Measurements from ENCODE around the gene CDH2.
A peak's percentile ranks its signal among the peaks of the same experiment; 100 is the strongest.

Gene CDH2

DNA sequence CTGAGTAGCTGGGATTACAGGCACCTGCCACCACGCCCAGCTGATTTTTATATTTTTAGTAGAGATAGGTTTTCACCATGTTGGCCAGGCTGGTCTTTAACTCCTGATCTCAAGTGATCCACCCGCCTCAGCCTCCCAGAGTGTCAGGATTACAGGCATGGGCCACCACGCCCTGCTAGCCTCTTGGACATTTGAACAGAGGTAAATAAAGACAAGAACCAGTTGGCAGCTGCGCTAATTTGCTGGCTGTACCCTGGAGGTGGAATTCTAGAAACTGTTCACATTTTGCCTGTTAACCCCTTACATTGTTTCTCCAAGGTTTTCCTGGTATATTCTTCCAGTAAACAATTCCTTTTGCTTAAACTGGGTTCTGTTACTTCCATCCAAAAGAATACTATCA, 132.9 kb downstream of the CDH2 start:
- no peak for DNase-seq (ENCODE audit: low spot score)

DNA sequence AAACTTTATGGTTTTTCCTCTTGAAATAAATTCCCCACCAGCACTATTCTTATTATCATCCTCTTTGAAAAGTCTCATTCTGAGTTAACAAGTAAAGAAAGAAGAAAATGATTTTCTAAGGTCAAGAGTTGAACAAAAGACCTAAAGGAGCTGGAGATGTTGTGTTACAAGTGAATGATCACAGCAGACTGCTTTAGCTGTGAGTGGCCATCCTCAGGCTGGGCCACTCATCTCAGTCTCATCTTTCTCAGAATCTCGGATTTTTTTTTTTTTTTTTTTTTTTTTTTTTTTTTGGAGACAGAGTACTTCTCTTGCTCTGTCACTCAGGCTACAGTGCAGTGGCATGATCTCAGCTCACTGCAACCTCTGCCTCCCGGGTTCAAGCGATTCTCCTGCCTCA, 133.3 kb downstream of the CDH2 start:
- DNase-seq (ENCODE audit: low spot score): peak; percentile 83

DNA sequence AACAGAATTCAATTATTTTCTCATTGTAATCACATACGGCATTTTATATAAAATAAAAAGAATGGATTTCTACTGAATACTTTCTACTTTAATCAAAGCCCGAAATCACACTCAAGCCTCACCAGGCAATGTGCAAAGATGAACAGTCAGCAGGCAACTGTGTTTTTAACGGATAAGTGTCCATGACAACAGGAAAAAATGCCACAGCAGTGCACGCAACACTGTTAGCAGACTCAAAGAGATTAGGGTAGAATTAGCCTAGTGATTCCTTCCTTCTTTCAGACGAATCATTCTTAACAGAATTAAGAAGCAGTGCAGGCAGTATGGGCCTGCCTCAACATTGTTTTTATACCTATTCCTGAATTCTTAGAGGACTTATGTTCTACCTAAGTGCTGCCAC, 135.6 kb downstream of the CDH2 start:
- DNase-seq (ENCODE audit: low spot score): peak; percentile 75

DNA sequence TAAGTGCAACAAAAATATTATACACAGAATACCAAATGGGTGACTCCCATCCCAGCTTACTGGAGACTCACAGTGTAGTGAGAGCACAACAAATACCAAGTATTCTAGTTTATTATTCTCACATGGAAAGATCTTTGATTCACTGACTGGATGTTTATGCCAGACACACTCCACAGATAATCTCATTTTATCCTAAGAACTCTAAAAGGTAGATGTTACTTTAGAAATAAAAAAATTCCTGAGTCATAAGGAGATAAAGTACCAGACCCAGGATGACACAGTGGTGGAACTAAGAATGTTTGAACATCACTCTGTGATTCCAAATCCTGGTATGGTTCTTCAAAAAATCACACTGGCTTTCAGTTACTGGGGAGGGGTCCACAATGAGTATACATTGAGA, 136.2 kb downstream of the CDH2 start:
- DNase-seq (ENCODE audit: low spot score): no peak

DNA sequence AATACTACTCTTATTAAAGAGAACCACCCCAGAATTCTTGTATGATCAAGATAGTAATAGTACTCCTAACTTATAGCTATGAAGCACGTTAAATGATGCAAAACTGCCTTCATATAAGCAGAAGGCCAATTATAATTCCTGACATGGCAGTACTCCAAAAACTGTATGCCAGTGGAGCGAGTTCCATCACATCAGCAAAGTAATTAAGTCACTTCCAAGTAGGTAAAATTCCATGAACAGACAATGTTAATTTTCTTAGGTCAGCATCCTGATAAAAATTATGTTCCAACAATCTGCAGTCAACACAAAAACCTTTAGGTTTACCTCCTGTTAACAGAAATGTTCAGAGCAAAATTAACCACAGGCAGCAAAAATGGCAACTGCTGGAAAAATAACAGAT, 136.7 kb downstream of the CDH2 start:
- DNase-seq (ENCODE audit: low spot score): no peak

DNA sequence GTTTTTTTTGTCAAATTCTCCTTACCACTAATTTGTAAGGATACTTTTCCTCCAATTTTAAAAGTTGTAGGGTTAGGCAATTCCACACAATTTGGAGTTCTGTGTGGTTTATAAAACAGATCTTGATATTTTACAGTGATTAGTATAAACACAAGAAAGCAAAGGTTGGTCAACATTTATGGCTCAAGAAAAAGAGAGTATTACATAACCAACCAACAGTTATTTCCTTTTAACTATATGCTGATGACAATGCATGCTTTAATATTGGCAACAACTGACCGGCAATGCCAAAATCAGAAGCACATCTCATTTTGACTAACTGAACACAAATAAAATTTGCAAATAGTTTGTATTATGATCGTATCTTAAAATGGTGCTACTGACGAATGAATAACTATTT, 137.2 kb downstream of the CDH2 start:
- DNase-seq (ENCODE audit: low spot score): no peak

DNA sequence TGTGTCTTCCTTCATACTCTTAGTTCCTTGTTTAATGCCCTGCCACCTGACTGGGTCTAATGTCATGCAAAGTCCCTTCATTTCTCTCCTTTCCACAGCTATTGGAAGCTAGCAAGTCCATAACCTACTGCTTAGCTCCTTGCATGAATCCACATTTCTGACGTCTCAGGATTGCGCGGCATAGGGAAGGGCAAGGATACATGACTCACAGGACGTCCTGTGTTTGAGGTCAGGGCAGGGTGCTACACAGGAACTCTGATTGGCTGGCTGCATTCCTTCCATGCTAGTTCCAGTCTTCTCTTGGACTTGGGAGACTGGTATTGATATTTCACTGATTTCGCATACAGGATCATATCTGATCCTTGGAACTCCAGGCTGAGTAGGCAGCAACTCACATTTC, 137.9 kb downstream of the CDH2 start:
- DNase-seq (ENCODE audit: low spot score): peak; percentile 62

DNA sequence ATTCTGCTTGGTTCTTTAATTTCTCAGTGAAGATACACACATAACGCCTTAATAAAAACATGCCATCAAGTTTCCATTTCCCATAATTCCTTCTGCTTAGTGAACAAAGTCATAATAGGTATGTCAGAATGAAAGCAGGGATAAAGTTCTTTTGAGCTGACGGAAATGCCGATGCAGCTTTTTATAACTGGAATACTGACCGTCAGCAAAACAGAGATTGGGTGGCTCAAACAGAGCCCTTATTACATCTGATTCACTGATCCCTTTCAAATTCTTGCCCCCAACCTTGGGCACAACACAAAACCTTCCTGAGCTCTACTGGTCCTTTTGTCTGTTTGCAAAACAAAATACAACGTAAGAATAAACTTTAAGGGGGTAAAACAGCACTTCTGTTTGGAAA, 140.4 kb downstream of the CDH2 start:
- no peak for DNase-seq (ENCODE audit: low spot score)

DNA sequence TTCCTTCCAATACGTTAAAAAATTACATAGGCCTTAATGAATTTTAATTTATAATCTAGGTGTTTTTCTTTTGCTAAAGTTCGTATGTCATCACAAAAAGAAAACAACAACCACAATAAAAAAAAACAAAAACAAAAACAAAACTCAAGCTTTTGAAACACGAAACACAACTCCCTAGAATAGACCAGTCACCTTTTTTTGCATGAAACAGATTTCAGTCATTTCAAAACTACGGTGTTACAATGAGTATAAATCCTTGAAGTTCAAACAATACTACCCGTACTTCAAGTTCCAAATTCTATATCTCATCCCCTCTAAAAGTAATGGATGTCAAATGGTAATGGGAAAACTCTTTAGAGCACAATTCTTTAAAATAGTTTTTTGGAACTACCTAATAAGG, 142.4 kb downstream of the CDH2 start:
- no peak for DNase-seq (ENCODE audit: low spot score)

DNA sequence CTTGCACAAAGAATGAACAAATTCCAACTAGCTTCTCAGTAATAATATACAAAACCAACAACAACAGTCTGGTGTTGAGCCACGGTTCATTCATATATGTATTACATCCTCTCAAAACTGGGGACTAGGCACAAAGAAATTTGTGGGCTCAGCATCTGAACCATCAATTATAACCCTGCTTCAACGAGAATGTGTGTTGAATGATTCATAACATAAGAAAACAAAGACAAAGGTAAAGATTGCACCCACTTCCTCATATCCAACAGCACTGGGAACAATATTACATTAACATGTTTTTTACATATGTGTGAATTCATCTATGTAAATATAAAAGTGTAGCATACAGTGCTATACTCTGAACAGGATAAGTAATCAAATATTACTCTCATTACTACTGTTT, 144.8 kb downstream of the CDH2 start:
- peak; percentile 32 for DNase-seq (ENCODE audit: low spot score)

DNA sequence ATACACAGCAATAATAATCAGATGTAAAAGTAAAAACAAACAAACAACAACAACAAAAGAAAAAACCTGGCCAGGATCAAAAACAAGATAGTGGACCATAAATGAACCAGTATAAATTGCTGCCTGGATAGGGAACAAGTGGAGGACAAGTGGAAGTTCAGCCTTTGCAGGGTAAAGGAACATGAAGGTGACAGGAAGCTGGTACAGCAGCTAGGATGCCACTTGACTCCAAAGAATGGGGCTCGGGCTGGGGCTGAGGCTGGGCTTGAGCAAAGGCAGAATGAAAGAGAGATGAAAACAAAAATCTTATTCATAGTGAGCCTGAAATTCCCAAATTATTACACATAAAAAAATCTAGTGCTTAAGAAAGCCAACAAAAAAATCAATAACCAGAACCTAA, 146.5 kb downstream of the CDH2 start:
- no peak for DNase-seq (ENCODE audit: low spot score)

DNA sequence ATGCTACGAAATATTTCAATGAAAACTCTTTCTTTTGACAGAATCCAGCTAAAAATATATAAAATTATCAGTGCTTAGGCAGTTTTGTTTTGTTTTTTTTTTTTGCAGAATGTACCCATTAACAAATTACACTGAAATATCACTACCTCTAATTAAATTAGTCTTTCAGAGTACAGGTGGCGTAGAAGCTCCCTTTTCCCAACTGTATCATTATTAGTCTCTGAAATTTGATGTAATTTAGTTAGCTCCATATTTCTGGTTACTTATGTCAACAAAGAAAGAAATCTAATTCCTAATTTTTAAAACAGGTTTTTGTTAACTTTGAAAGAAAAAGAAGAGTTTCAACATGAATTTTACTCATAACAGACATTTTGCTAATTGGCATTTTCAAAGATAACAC, 149.2 kb downstream of the CDH2 start:
- no peak for DNase-seq (ENCODE audit: low spot score)

DNA sequence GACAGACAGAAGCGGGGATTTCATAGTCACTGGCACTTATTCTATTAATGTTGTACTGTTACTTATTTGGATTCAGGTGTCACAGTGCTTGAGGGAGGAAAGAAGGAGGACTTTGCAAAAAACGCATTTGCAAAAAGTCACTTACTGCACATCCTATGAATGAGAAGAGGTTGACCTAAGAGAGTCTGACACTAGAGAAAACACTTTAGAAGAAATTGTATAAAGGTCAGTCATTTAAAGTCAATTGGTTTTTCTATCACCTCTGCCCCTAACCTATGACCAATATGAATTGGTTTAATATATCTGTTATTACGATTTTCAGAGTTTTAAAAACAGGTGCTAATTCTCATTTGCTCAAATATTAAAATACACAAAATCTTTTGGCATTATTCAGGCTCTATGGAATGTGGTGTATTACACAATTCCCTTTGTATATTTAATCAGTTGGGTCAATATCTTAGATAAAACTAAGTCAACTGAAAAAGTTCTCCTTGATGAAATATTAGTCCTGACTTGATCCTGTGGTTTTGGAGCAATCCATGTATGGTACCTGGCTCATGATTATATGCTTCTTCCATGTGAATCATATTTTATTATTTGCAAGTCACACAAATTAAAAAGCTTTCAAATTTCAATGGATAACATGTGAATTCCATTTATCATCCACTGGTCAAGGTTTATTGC, 157.4 kb downstream of the CDH2 start:
- no peak for DNase-seq (ENCODE audit: low spot score)

DNA sequence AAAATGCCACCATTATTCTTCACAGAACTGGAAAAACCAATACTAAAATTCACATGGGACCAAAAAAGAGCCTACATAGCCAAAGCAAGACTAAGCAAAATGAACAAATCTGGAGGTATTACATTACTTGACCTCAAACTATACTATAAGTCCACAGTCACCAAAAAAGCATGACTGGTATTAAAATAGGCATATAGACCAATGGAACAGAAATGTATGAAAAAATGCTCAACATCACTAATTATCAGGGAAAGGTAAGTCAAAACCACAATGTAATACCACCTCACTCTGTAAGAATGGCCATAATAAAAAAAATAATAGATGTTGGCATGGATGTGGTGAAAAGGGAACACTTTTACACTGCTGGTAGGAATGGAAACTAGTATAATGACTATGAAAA, 158.6 kb downstream of the CDH2 start:
- no peak for DNase-seq (ENCODE audit: low spot score)

DNA sequence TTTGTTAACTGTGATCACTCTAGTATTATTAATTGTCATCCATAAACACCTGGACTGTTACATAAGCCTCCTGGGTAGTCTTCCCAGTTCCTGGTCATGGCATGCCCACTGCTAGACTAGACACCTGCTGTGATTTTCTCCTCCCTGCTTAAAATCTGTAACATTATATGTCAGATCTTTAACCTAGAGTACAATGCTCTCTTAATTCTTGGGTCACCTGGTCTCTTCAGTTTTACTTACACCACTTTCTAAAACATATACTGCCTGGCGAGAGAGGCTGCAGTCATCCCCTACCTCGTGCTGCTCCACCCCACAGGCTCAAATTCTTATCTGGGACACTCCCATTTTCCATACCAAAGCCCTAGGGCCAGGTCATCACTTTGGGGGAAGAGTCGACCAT, 161.3 kb downstream of the CDH2 start:
- no peak for DNase-seq (ENCODE audit: low spot score)

DNA sequence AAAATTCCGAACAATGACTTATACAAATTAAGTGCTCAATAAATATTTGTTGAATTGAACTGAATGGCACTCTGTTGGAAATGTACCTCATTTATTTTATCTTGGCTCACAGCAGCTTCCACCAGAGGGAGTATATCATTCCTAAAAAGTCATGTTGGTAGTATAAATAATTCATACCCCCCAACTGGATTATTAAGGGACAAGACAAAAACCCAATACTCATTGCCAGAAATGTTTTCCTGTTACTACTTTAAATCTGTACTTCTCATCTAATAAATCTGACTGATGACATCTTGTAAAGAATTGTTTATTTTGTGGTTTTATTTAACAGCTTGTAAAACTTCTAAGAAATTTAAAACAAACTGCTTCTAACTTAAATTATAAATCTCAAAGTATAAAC, 163.9 kb downstream of the CDH2 start:
- no peak for DNase-seq (ENCODE audit: low spot score)

DNA sequence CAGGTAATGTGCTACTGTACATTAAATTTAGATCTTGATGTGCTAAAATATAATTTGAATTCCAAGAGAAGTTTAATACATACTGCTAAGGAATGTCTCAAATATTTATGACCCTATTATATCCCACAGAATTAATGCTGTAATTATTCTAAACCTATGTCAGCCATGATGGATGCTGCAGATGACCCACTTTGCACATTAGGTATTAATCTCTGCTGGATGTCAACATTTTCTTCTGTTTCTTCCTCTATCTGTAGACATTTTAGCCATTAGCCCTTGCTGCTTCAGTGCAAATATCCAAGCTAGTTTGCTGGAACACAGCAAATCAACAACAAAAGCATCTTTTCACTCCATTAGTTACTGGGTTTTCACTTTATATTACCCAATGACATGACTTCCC, 164.6 kb downstream of the CDH2 start:
- DNase-seq (ENCODE audit: low spot score): no peak

DNA sequence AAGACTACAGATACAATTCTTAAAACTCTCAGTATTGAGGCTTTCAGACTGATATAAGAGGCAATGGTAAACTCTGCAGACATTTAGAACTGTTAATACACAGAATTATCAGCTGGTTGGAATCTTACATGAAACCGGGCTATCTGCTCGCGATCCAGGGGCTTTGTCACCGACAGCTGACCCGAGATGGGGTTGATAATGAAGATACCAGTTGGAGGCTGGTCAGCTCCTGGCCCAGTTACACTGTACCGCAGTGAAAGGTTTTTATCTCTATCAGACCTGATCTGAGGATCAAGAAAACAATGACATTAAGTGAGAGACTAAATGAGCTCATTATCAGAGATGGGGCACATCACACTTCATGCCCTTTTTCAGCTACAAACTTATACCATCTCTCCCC, 167.3 kb downstream of the CDH2 start:
- DNase-seq (ENCODE audit: low spot score): no peak

DNA sequence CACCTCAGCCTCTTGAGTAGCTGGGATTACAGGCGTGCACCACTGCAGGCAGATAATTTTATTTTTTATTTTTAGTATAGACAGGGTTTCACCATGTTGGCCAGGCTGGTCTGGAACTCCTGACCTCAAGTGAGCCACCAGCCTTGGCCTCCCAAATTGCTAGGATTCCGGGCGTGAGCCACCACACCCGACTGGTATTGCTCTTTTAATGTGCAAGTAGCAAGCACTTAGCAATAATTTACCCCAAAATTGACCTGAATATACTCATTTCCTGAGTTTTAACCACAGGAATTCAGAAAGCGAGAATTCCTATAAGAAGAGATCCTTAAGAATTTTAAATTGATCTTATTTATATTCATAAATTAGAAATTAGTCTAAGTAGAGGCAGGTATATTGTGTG, 169.1 kb downstream of the CDH2 start:
- peak; percentile 14 for DNase-seq (ENCODE audit: low spot score)

DNA sequence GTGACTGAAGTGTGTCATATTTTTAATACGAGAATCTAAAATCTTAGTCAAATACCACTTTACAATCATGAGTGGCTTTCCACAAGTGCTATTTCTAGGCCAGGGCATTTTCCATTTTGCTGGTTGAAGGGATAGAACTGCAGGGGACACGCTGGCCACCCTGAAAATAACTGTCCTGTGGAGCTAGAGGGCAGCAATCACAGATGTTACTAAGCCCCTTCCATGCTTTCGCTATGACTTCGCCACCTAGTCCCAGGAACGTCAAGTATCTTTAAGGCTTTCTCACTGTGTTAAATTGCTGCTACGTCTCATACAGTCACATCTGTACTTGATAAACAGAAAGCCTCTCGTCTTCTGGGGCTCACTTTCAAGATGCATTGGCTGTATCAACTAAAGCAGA, 171.8 kb downstream of the CDH2 start:
- no peak for DNase-seq (ENCODE audit: low spot score)

DNA sequence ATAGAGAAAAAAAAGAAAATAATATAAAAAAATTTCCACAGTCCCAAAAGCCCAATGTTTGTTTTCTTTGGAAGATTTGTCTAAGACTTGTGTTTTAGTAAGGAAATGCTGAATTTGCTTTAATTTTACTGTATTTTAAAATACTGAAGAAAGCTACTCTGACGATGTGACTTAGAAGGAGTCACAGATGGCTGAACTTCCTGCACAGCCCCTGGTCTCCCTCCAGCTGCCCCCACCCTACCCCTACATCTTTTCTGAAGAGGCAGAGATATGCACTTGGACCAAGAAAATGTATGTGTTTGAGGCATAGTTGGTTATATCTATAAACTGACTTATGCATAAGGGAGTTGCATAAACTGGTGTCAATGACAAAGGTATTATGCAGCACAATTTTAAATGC, 172.3 kb downstream of the CDH2 start:
- DNase-seq (ENCODE audit: low spot score): no peak

DNA sequence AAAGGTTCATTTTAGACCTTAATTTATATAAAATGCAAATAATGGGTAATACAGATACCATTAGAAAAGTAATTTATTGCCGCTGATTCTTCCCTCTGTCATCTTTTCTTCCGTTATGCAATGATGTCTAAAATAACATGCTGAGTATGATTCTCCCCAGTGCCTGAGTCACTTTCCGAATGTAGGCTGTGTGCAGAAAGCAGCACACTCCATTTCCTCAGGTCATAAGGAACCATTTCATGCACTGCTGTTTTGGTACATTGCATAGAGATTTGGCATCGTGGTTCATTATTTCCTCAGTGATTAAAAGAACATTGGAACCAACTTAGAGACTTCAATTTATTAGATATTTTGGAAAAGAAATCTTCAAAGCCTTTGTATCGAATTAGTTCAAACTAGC, 173.5 kb downstream of the CDH2 start:
- DNase-seq (ENCODE audit: low spot score): peak; percentile 18

DNA sequence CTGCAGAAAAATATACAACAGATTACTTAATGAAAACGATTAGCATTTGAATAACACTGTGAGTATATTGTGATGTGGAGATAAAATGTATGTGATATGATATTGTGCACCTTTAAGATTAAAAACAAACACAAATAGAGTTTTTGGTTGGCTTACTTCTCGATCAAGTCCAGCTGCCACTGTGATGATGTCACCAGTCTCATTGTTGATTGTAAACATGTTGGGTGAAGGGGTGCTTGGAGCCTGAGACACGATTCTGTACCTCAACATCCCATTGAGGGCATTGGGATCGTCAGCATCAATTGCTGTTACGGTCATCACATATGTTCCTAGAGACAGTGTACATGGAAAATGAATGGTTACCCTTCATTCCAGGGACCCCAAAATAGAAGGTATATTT, 174.1 kb downstream of the CDH2 start:
- DNase-seq (ENCODE audit: low spot score): no peak

DNA sequence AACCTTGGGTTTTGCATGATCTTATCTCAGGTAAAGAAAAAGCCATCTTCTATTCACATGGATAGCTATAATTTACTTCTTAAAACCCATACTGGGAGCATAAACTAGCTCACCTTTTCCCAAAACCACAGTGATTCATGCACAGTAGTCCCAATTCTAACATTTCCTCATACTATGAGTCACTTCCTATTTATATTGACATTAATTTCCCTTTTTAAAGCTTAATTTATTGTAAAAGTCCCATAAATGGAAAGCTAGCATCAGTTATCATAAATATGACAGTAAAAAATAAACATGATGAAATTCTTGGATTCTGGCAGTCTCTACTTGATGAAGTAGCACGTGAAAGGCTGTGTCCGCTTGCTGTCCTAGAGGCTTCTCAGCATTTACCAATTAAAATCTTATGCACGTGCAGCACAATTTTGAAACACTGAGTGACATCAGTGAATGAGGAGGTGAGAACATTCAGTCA, 180.1 kb downstream of the CDH2 start:
- DNase-seq (ENCODE audit: low spot score): peak; percentile 45
